ENCODE measurements around the gene GULP1.

Gene GULP1

DNA sequence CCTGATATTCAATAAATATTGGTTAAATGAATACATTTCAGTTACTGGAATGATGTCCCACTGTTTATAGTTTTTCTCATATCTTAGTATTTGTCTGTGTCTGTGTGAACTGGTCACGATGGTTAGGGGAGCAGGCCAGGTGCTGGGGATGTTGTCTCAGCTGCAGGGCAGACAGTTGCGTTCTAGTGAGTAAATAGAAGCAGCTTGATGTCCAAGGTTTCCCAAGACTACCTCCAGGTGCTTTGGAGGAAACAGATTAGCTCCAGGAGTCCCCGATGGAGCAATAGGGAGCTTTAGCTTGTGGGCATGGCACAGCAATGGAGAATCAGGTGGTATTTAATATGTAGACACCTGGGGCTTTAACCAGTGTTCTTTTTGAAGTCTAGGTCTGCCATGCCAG is 75.5 kb downstream of the GULP1 start:
- no peak for DNase-seq (ENCODE audit: low read depth in 2 of 2)

DNA sequence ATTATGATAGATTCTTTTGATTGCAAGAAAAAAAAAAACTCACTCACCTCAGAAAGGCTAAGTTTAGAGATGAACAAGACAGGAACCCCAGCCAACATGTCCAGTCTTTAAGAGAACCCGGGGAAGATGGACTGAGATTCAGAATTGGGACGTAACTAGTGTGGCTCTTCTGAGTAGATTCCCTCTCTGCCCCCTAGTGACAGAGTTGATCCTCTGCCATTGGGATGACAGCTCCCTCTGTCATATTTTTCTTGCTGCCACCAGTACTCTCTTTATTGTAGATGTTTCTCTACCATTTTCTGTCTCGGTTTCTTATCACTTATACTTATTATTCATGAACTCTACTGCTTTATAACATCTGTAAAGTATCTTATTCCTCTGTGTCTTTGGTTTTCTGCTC is 77.7 kb downstream of the GULP1 start:
- DNase-seq (ENCODE audit: low read depth in 2 of 2): no peak

- no peak for DNase-seq (ENCODE audit: low read depth in 2 of 2)
Measured at GRCh38 chr2:188378371-188378950, 86.8 kb downstream of the GULP1 start.

GRCh38 chr2:188379748-188380147 is 88.1 kb downstream of the GULP1 start:
- no peak for DNase-seq (ENCODE audit: low read depth in 2 of 2)

DNA sequence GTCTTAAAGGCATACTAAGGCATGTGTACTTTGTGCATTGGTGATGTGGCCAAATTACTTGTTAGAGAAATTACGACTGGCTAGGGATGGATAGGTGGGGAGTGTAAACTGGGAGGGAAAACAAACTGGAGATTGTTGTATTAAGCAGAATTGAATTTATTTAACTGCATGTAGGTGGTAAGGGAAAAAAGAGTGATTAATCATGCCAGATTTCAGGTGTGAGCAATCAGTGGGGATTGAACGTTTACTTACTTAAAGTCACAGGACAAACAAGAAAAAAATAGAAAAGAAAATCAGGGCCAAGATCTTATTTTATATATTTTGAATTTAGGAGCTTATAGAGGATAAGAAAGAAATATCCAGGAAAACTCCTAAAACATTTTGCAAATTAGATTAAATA is 88.6 kb downstream of the GULP1 start:
- no peak for DNase-seq (ENCODE audit: low read depth in 2 of 2)

DNA sequence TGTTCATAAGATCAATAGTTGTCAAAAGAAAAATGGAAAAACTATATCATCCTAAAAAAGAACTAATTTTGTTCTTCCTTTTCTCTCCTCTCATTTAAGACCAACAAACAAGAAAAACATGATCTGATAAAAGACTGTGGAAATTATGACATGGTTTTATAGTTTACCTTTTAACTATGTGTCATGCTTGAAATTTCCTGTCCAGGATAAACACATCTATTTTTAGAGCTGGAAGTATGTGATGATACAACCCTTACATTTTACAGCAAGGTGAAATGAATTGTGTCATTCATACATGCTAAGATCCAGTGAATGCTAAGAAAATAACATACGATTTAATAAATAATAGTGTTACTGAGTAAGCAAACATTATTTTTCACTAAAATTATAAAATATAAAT is 89.9 kb downstream of the GULP1 start:
- no peak for DNase-seq (ENCODE audit: low read depth in 2 of 2)

- DNase-seq (ENCODE audit: low read depth in 2 of 2): no peak
Measured at GRCh38 chr2:188382107-188382506, 90.4 kb downstream of the GULP1 start.

- DNase-seq (ENCODE audit: low read depth in 2 of 2): no peak
Measured at GRCh38 chr2:188383158-188383557, 91.5 kb downstream of the GULP1 start.

GRCh38 chr2:188385857-188386256 is 94.2 kb downstream of the GULP1 start:
- DNase-seq (ENCODE audit: low read depth in 2 of 2): no peak

- no peak for DNase-seq (ENCODE audit: low read depth in 2 of 2)
Measured at GRCh38 chr2:188388831-188389230, 97.2 kb downstream of the GULP1 start.

DNA sequence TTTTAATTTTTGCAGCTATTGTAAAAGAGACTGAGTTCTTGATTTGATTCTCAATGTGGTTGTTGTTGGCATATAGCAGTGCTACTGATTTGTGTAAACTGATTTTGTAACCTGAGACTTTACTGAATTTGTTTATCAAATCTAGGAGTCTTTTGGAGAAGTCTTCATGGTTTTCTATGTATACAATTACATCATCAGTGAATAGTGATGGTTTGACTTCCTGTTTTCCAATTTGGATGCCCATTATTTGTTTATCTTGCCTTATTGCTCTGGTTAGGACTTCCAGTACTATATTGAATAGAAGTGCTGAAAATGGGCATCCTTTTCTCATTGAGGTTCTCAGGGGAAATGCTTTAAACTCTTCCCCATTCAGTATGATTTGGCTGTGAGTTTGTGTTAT is 99.7 kb downstream of the GULP1 start:
- DNase-seq (ENCODE audit: low read depth in 2 of 2): no peak

GRCh38 chr2:188394931-188395472 is 103.3 kb downstream of the GULP1 start:
- DNase-seq (ENCODE audit: low read depth in 2 of 2): no peak

GRCh38 chr2:188395903-188396689 is 104.4 kb downstream of the GULP1 start:
- no peak for DNase-seq (ENCODE audit: low read depth in 2 of 2)

DNA sequence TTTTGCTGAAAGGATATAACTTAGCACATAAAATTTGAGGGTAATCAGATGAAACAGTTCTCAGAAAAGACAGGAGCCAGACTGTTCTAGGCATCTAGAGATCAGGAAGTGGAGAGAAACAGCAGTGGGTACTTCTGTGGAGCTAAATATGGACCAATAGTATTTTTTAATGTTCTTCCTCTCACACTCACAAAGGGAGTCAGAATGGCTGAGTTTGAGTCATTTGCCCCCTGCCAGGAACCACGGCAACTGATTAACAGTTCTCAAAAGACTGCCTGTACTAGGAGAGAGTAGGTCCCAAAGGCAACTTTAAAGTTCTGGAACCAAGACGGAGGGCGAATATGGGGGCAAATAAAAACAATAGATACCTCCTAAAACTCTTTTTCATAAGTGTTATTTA is 107.5 kb downstream of the GULP1 start:
- no peak for DNase-seq (ENCODE audit: low read depth in 2 of 2)

GRCh38 chr2:188403676-188404075 is 112.0 kb downstream of the GULP1 start:
- DNase-seq (ENCODE audit: low read depth in 2 of 2): no peak

- no peak for DNase-seq (ENCODE audit: low read depth in 2 of 2)
Measured at GRCh38 chr2:188404341-188405004, 112.8 kb downstream of the GULP1 start.

DNA sequence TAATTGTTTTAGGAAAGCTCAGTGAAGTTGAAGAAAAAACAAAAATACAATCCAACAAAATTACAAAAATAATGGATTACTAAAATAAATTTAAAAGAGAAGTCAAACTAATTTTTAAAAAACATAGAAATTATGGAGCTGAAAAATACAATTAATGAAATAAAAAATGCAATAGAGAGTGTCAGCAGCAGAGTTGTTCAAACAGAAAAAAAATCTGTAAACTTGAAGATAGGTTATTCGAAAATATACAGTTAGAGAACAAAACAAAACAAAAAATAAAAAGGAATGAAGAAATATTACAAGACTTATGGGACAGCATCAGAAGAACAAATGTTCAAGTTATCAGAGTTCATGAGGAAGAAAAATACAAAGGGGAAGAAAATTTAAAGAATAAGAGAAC is 114.7 kb downstream of the GULP1 start:
- DNase-seq (ENCODE audit: low read depth in 2 of 2): no peak

DNA sequence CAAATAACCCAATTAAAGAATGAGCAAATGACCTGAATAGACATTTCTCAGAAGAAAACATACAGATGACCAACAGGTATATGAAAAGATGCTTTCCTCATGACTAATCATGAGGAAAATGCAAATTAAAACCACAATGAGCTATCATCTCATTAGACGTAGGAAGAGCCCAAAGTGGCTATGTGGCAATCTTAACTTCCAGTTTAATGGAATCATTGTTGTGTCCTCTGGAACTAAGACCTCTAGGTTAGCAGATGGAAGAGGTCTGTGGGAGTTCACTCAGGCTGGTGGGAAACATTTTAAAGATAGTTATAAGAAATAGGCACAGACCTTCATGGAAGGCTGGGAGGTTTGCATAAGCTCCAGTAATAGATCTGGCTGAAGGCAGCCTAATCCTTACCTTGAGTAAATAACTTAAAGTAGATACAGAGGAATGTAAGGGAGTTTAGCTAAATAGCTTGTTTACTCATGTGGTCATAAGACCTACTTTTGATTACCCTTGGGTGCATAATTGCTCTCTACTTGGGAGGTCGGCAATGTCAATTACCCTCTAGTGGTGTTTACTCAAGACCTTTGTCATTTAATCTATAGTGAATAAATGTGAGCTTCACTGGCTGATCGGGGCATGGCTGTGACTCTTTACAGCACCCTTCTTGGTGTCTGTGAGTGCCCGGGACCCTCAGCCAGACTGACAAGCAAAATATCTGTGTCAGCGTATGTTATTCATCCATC is 119.0 kb downstream of the GULP1 start:
- DNase-seq (ENCODE audit: low read depth in 2 of 2): no peak

GRCh38 chr2:188412190-188412589 is 120.5 kb downstream of the GULP1 start:
- no peak for DNase-seq (ENCODE audit: low read depth in 2 of 2)

GRCh38 chr2:188414411-188414810 is 122.7 kb downstream of the GULP1 start:
- no peak for DNase-seq (ENCODE audit: low read depth in 2 of 2)

DNA sequence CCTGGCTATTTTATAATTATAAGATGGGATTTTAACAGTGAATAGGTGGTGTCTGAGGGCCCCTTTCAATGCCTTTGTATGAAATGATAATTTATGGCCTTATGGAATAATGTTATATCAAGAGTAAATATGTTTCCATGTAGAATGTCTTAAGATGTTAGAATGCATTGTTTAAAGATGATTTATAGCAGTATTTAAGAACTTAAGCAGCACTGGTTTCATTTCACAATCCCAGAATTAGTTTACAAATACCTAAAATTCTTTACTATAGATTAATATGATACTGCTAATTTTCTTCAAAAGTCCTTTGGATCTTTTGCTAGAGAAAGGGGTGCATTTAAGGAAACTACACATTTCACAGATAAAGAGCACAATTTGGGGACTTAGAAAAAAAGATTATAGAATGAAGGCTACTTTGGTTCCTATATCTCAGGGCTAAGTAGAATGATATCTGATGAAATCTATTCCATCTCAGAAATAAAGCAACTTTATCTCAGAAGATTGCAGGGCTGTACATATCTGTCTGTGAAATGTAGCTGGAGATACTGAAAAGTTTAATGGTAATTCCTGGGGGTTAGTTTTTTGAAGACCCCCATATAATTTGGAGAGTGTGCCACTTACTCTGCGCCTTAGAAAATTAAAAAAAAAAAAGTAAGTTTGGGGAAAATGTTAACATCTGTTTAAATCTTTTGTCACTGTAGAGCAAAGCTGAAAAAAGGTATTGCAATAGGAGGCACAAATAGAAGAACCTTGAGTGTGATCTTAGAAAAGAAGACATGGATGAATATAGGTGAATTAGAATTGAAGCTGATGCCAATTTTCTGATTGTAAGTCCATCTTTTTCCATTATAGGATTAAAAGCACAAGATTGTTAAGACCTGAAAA is 123.4 kb downstream of the GULP1 start:
- no peak for DNase-seq (ENCODE audit: low read depth in 2 of 2)

Measured in activated CD8-positive, alpha-beta memory T cell treated with anti-CD3 and anti-CD28 coated beads for 4 hours (primary cell).